HFFc6 (cell line): ENCODE data around the gene IFT122. TPM values are rescaled to one million over a fixed set of nuclear protein-coding genes. Genes with fewer than 3 reads are reported as not detected.
A peak's percentile ranks its signal among the peaks of the same experiment; 100 is the strongest.

ENCODE experiments used
- DNase-seq: peaks from one replicate; pipeline ENCODE4 v3.0.0-alpha.2; 2018
- H3K27ac Mint-ChIP-seq: 2 replicates; pipeline ENCODE4 v1.8.0; 2020; ENCODE audit warnings: mild to moderate bottlenecking, mixed read lengths
- H3K27me3 Mint-ChIP-seq: 2 replicates; pipeline ENCODE4 v1.8.0; 2021; ENCODE audit warnings: mild to moderate bottlenecking, moderate library complexity, mixed read lengths; ENCODE audit not compliant: insufficient read depth
- H3K36me3 Mint-ChIP-seq: 2 replicates; pipeline ENCODE4 v1.8.0; 2021; ENCODE audit warnings: low read depth, mixed read lengths
- H3K4me1 Mint-ChIP-seq: 2 replicates; pipeline ENCODE4 v1.8.0; 2020; ENCODE audit warnings: low read depth, mixed read lengths
- H3K4me3 Mint-ChIP-seq: 2 replicates; pipeline ENCODE4 v1.8.0; 2020; ENCODE audit warnings: mild to moderate bottlenecking, moderate library complexity, mixed read lengths
- H3K9me3 Mint-ChIP-seq: 2 replicates; pipeline ENCODE4 v1.8.0; 2020; ENCODE audit warnings: mild to moderate bottlenecking, mixed read lengths
- total RNA-seq, 6 experiments: library from RNA; stranded (reverse); fragmentation: NEBNext Ultra II Directional; extraction: Animal tissue kit (Norgen Biotek cat#: 25700); gene quantifications; 2 replicates in 1 of 6; 3 replicates in 5 of 6; pipeline ENCODE4 v1.2.3, GENCODE V29; 2021
- TF ChIP-seq, protein P1 (sequence below): fragments of 200-600 bp; sonication (generic); IDR thresholded peaks from 2 replicates; pipeline ENCODE4 v1.5.0; 2021; ENCODE audit warnings: antibody characterized with exemption, mild to moderate bottlenecking

The IFT122 gene
- total RNA-seq, 6 experiments from 2014 or later, result 12.2 to 18.8 (median 18.2) TPM

DNA sequence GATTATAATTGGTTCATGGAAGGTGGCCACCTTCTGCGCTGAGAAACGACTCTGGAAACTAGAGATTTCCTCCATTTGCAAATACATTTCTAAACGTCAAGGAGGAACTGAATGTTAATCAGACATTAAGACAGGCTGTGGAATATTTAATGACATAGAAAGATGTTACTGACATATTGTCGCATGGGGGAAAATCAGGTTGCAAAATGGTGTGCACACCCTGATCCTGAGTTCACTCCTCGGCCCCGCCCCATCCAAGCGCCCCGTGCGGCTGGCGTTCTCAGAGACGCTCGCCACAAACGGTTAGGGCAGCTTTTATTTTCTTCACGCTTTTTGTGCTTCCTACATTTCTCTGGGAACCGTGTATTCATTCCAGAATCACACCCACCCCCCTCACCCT, 113.7 kb downstream of the IFT122 start:
- H3K4me3 Mint-ChIP-seq, result no peak overlapping the region
- H3K9me3 Mint-ChIP-seq, result no peaks in the 10 kb centered on the region
- TF ChIP-seq, protein P1, sequence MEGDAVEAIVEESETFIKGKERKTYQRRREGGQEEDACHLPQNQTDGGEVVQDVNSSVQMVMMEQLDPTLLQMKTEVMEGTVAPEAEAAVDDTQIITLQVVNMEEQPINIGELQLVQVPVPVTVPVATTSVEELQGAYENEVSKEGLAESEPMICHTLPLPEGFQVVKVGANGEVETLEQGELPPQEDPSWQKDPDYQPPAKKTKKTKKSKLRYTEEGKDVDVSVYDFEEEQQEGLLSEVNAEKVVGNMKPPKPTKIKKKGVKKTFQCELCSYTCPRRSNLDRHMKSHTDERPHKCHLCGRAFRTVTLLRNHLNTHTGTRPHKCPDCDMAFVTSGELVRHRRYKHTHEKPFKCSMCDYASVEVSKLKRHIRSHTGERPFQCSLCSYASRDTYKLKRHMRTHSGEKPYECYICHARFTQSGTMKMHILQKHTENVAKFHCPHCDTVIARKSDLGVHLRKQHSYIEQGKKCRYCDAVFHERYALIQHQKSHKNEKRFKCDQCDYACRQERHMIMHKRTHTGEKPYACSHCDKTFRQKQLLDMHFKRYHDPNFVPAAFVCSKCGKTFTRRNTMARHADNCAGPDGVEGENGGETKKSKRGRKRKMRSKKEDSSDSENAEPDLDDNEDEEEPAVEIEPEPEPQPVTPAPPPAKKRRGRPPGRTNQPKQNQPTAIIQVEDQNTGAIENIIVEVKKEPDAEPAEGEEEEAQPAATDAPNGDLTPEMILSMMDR, result no peak
- H3K36me3 Mint-ChIP-seq, result peaks cover 16% of the 10 kb centered on the region
- peaks cover 51% of the 10 kb centered on the region for H3K4me1 Mint-ChIP-seq
- DNase-seq, result no peak
- peaks cover 9% of the 10 kb centered on the region for H3K27me3 Mint-ChIP-seq
- no peak overlapping the region for H3K27ac Mint-ChIP-seq

DNA sequence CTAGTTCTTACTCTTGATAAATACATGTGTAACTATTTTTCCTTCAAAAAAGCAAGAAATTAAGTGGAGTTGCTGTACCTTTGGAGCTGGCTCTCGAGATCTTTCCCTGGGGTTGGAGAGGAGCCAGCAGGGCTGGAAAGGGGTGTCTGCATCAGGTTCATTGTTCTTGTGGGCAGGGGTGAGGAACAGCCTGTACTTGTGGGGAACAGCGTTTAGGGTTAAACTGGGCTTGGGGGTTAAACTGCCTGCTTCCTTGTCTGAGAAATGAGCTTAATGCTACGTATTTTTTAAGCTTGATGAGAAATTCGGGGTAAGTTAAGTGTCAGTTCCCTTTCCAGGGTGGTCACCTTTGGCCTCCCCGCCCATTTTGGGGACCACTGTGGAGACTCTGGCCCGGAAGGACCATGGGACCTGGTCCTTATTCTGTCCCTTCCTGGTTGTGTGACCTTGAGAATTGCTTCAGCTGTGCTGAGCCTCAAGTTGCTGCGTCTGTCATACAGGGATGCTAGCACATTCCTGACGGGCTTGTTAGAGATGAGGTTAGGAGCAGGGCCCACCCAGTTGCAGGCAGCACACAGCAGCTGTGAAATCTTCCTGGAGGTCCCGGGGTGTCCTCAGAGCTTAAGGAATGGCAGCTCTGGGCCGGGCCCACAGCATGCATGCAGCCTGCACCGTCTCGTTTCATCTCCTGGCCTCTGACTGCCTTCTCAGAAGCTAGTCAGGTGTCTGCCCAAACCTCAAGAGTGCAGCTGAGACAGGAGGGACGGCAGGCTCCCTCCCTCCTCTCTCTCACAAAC, 114.5 kb downstream of the IFT122 start:
- Mint-ChIP-seq H3K9me3 (no peaks in the 10 kb centered on the region), H3K4me3 (no peak overlapping the region), H3K36me3 (peaks cover 21% of the 10 kb centered on the region), H3K4me1 (peaks cover 53% of the 10 kb centered on the region), H3K27me3 (peaks cover 9% of the 10 kb centered on the region), H3K27ac (peak overlapping the region; percentile 36; the same call in 1 of the 2 replicates)
- TF ChIP-seq, protein P1, result no peak
- no peak for DNase-seq

DNA sequence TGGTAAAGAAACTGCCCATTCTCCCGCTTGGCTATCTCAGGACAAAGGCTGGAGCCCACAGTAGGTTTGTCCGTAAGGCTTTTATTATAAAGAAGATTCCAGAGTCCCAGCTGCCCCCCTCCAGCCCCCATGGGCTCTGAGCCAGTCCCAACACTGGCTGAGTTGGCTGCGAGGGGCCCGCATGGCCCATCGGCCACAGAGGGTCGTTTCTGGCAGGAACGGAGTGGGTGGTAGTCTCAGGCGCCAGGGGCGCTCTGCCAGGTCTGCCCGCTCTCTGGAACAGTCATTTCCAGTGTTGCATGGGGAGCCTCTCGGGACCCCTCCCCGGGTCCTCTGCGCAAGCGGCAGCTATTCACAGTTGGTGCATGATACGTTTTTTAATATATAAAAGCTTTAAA, 115.1 kb downstream of the IFT122 start:
- TF ChIP-seq, protein P1, result no peak
- no peak for DNase-seq
- H3K27ac Mint-ChIP-seq, result no peak overlapping the region
- H3K36me3 Mint-ChIP-seq, result peaks cover 21% of the 10 kb centered on the region
- no peak overlapping the region for H3K4me3 Mint-ChIP-seq
- no peaks in the 10 kb centered on the region for H3K9me3 Mint-ChIP-seq
- peaks cover 9% of the 10 kb centered on the region for H3K27me3 Mint-ChIP-seq
- peaks cover 53% of the 10 kb centered on the region for H3K4me1 Mint-ChIP-seq

DNA sequence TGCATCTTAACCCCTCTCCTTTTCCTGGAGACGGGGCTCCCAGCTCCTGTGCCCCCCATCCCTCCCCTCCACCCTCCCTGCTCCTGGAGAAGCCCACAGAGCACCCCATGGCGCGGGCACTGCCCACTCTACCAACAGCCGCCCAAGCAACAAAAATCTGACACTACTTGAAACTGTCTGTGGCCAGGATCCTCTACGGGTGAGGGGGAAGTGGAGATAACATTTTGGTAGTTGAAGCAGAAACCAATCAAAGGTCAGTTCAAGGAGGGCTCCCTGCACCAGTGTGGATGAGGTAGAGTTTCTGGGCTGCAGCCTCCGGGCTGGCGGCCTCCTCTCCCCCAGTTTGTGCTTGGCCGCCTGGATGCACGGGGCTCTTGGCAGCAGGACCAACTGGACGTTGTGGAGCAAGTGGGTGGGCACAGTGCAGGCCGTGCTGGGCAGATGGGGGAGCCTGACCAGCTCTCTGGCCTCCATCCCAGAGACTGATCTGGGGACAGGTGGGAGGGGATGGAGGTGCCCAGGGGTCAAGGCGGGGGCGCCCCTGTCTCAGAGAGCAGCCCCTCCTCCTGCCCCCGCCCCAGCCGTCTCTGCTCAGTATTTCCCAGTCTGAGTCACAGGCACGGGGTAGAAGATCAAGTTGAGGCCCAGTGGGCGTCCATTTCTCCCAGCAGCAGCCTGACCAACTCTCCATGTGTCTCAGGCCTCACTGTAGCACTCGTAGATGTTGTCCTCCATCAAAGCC, 115.8 kb downstream of the IFT122 start:
- Mint-ChIP-seq H3K4me1 (peaks cover 58% of the 10 kb centered on the region), H3K36me3 (peaks cover 21% of the 10 kb centered on the region), H3K27me3 (peaks cover 9% of the 10 kb centered on the region), H3K4me3 (no peak overlapping the region), H3K27ac (no peak overlapping the region), H3K9me3 (no peaks in the 10 kb centered on the region)
- TF ChIP-seq, protein P1, result no peak
- no peak for DNase-seq

DNA sequence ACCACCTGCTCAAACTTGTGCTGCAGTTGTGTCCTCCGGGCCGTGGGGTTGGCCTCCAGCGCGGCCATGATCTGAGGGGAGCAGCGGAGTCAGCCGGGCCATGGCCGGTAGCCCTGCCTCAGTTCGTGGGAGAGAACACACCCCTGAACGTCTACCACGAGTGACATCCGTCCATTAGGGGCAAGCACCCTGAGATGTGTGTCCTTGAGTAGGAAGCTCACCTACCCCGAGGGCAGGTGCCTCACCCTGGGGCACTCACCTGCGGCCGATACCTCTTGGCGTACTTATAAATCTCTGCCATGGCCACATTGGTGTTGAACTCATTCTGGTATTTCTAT, 116.3 kb downstream of the IFT122 start:
- Mint-ChIP-seq H3K27ac (no peak overlapping the region), H3K4me1 (peaks cover 62% of the 10 kb centered on the region), H3K27me3 (peaks cover 9% of the 10 kb centered on the region), H3K4me3 (no peak overlapping the region), H3K36me3 (peaks cover 21% of the 10 kb centered on the region), H3K9me3 (no peaks in the 10 kb centered on the region)
- TF ChIP-seq, protein P1, result no peak
- DNase-seq, result no peak
